ENCODE measurements around the gene CD84. TPM values are rescaled to one million over a fixed set of nuclear protein-coding genes. Genes with fewer than 3 reads are reported as not detected.
"Not testable (repeated sequence)": the region's sequence is repeated elsewhere in the genome, so short reads cannot be mapped to it uniquely, and the experiment has no call there.

CD84 gene
- total RNA-seq, 2 experiments from 2014 or later = 18.1 to 20.1 TPM

DNA sequence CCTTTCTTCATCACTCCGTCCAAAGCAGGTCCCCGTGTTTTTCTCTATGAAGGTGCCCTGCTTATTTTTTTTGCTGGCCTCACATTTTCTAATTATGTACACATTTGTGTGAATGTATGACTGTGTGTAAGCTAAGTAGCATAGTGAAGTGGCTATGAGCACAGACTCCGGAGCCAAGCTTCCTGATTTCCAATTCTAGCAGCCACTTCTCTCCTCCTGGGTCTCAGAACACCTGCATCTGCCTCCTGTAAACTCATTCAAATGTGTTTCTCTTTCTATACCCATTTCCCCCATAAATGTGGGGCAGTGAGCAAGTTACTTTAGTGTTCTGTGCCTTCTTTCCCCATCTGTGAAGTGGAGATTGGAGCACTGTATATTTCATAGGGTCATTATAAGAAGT, 58.3 kb downstream of the CD84 start:
- ChIA-PET POLR2A (interaction anchor here (1.3 to 1.5 kb wide), 2 partner anchors 61 to 86 kb away, joined by 3 to 6 read pairs; no protein-coding TSS in a partner anchor), CTCF (interaction anchor here (0.6 to 3.5 kb wide), 3 partner anchors 23 to 91 kb away, joined by 3 to 25 read pairs (median 4); no protein-coding TSS in a partner anchor)
- H3K27me3 Mint-ChIP-seq = no peaks in the 10 kb centered on the region
- DNase-seq = no peak
- ATAC-seq = peak; percentile 9
- intact Hi-C loops (cut with micrococcal nuclease) = loop anchor here (5.0 kb wide), 3 partner anchors 49 to 89 kb away; partner anchors contain the start of gene CD84
- peaks cover 67% of the 10 kb centered on the region for H3K36me3 Mint-ChIP-seq (ENCODE audit: low read depth)
- H3K4me1 Mint-ChIP-seq (ENCODE audit: low read depth) = peaks cover 71% of the 10 kb centered on the region
- H3K4me3 Mint-ChIP-seq = peak overlapping the region; percentile 90
- TF ChIP-seq CTCF (IDR thresholded peaks at IDR 0.05) = no peak
- peak overlapping the region; percentile 97 for H3K27ac Mint-ChIP-seq
- H3K9me3 Mint-ChIP-seq = peaks cover 30% of the 10 kb centered on the region

DNA sequence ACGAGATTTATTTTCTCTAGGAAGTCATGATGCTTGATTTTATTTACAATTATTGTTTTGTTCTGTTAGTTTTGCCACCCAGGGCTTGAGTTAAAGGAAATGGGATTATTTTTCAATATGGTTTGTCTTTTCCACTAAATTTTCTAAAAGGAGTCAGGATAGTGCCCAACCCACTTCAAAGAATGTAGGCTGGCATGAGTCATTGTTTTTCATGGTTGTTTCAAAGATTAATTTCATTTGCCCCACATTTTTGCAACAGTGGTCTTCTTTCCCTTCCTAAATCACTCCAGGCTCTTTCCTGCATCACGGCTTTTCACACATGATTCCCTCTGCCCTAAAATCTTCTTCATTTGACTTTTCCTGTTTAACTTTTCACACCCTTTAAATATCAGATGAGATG, 58.7 kb downstream of the CD84 start:
- Mint-ChIP-seq H3K4me1 (ENCODE audit: low read depth) (peaks cover 75% of the 10 kb centered on the region), H3K4me3 (peak overlapping the region; percentile 90), H3K9me3 (peaks cover 28% of the 10 kb centered on the region), H3K36me3 (ENCODE audit: low read depth) (peaks cover 68% of the 10 kb centered on the region), H3K27me3 (no peaks in the 10 kb centered on the region), H3K27ac (peak overlapping the region; percentile 97)
- no peak for DNase-seq
- ChIA-PET CTCF (interaction anchor here (1.0 to 3.5 kb wide), 4 partner anchors 24 to 86 kb away, joined by 3 to 25 read pairs (median 4); no protein-coding TSS in a partner anchor), POLR2A (interaction anchor here (1.1 kb wide), 1 partner anchor 93 kb away, joined by 3 read pairs; no protein-coding TSS in a partner anchor)
- no peak for ATAC-seq
- intact Hi-C loops (cut with micrococcal nuclease) = loop anchor here (5.0 kb wide), 3 partner anchors 48 to 88 kb away; partner anchors contain the start of gene CD84
- TF ChIP-seq CTCF (IDR thresholded peaks at IDR 0.05) = no peak

GRCh38 chr1:160519642-160520435, 59.5 kb downstream of the CD84 start:
- peaks cover 68% of the 10 kb centered on the region for H3K36me3 Mint-ChIP-seq (ENCODE audit: low read depth)
- H3K9me3 Mint-ChIP-seq = peaks cover 20% of the 10 kb centered on the region
- no peaks in the 10 kb centered on the region for H3K27me3 Mint-ChIP-seq
- intact Hi-C loops (cut with micrococcal nuclease) = loop anchor here (5.0 kb wide), 4 partner anchors 48 to 88 kb away; partner anchors contain the start of gene CD84
- POLR2A ChIA-PET = interaction anchor here (0.5 to 1.9 kb wide), 7 partner anchors 46 to 454 kb away, joined by 3 to 6 read pairs (median 4); no protein-coding TSS in a partner anchor
- DNase-seq = peak; percentile 73
- peak; percentile 39 for TF ChIP-seq CTCF (IDR thresholded peaks at IDR 0.05)
- peak; percentile 64 for ATAC-seq
- CTCF ChIA-PET = interaction anchor here (1.0 to 1.7 kb wide), 3 partner anchors 24 to 86 kb away, joined by 3 to 5 read pairs (median 4); no protein-coding TSS in a partner anchor
- peak overlapping the region; percentile 97 for H3K27ac Mint-ChIP-seq
- peaks cover 75% of the 10 kb centered on the region for H3K4me1 Mint-ChIP-seq (ENCODE audit: low read depth)
- peak overlapping the region; percentile 90 for H3K4me3 Mint-ChIP-seq

DNA sequence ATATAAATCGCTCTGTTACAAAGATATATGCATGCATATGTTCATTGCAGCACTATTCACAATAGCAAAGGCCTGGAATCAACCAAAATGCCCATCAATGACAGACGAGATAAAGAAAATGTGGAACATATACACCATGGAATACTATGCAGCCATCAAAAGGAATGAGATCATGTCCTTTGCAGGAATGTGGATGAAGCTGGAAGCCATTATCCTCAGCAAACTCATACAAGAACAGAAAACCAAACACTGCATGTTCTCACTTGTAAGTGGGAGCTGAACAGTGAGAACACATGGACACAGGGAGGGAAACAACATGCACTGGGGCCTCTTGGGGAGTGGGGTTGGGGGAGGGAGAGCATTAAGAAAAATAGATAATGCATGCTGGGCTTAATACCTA, 61.8 kb downstream of the CD84 start:
- peaks cover 82% of the 10 kb centered on the region for H3K36me3 Mint-ChIP-seq (ENCODE audit: low read depth)
- POLR2A ChIA-PET = interaction anchor here (0.6 kb wide), 2 partner anchors 23 to 168 kb away, joined by 4 to 5 read pairs; no protein-coding TSS in a partner anchor

GRCh38 chr1:160515908-160516307, 63.4 kb downstream of the CD84 start:
- DNase-seq, ATAC-seq, H3K27me3 Mint-ChIP-seq: not testable (repeated sequence)
- peaks cover 84% of the 10 kb centered on the region for H3K36me3 Mint-ChIP-seq (ENCODE audit: low read depth)
- peak overlapping the region; percentile 52 for H3K4me3 Mint-ChIP-seq
- CTCF ChIA-PET = interaction anchor here (0.8 to 2.1 kb wide), 4 partner anchors 28 to 92 kb away, joined by 4 to 8 read pairs (median 4); no protein-coding TSS in a partner anchor
- H3K4me1 Mint-ChIP-seq (ENCODE audit: low read depth) = peaks cover 90% of the 10 kb centered on the region
- H3K27ac Mint-ChIP-seq = peak overlapping the region; percentile 97
- peaks cover 37% of the 10 kb centered on the region for H3K9me3 Mint-ChIP-seq
- POLR2A ChIA-PET = interaction anchor here (1.9 kb wide), 1 partner anchor 30 kb away, joined by 5 read pairs; no protein-coding TSS in a partner anchor
- intact Hi-C loops (cut with micrococcal nuclease) = loop anchor here (5.0 kb wide), 1 partner anchor 64 kb away; no protein-coding TSS in a partner anchor

More for the DNA sequence above, 61.8 kb downstream of the CD84 start:
- CTCF ChIA-PET, ATAC-seq, H3K27me3 Mint-ChIP-seq, DNase-seq: not testable (repeated sequence)
- Mint-ChIP-seq H3K27ac (peak overlapping the region; percentile 97), H3K4me3 (peak overlapping the region; percentile 52), H3K4me1 (ENCODE audit: low read depth) (peaks cover 85% of the 10 kb centered on the region), H3K9me3 (peaks cover 30% of the 10 kb centered on the region)
- intact Hi-C loops (cut with micrococcal nuclease) = loop anchor here (5.0 kb wide), 1 partner anchor 65 kb away; no protein-coding TSS in a partner anchor

All from activated CD8-positive, alpha-beta T cell treated with anti-CD3 and anti-CD28 coated beads for 36 hours (primary cell).